Activated CD4-positive, CD25-positive, alpha-beta regulatory T cell (primary cell): ENCODE measurements around the gene AKNA.
A peak's percentile ranks its signal among the peaks of the same experiment; 100 is the strongest.
"Not testable (repeated sequence)": the region's sequence is repeated elsewhere in the genome, so short reads cannot be mapped to it uniquely, and the experiment has no call there.

Experiments
- DNase-seq, 4 experiments: peaks; one replicate each; lab custom pipeline; 2025; lab: John Stamatoyannopoulos, UW

Gene AKNA

DNA sequence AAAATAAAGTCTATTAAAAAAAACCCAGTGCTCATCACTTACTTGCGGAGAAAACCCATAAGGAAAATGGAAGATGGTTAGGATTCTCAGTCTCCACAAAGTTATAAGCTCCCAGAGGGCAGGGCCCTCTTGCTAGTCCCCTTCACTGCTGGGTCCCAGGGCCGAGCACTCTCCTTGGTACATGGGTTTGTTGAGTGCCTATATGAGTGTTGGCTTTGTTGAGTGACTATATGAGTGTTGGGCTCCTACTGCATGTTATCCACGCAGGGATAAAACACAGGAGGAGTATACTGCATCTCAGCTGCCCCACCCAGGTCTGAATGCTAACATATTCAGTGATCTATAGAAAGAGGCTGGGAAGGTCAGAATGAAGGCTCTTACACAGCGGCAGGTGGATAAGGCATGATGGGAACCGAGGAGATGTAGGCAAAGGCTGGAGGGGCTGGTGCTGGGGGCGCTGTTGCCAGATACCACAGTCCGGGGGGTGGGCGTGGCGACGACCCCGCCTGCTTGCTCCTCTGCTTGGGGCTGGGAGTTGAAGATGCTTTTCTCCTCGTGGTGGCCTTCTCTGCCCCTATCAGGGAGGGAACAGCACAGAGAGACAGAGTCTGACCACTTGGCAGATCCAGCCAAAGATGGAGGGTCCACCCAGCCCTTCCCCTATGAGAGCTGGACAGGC, 46.5 kb downstream of the AKNA start:
- DNase-seq, result no peak

- peak; percentile 31 to 40 (median 36) for DNase-seq
Measured at GRCh38 chr9:114339130-114339908, 48.5 kb downstream of the AKNA start.

DNA sequence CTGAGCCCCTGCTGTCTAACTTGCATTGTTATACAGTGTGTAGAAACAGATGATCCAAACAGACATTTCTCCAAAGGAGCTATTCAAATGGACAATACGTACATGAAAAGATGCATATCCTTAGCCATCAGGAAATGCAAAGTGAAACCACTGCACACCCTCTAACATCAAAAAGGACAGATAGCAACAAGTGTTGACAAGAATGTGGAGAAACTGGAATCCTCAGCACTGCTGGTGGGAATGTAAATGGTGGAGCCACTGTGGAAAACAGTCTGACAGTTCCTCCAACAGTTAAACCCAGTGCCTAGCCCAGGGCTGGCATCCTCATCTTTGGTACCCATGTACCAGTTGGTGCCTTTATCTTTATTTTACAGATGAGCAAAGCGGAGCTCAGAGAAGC, 49.6 kb downstream of the AKNA start:
- DNase-seq, result no peak

GRCh38 chr9:114336699-114337395, 50.9 kb downstream of the AKNA start:
- no peak for DNase-seq

- DNase-seq, result no peak
Measured at GRCh38 chr9:114336157-114336556, 51.6 kb downstream of the AKNA start.

- DNase-seq, result no peak
Measured at GRCh38 chr9:114335745-114336144, 52.0 kb downstream of the AKNA start.

GRCh38 chr9:114334490-114334889, 53.3 kb downstream of the AKNA start:
- DNase-seq, result no peak

DNA sequence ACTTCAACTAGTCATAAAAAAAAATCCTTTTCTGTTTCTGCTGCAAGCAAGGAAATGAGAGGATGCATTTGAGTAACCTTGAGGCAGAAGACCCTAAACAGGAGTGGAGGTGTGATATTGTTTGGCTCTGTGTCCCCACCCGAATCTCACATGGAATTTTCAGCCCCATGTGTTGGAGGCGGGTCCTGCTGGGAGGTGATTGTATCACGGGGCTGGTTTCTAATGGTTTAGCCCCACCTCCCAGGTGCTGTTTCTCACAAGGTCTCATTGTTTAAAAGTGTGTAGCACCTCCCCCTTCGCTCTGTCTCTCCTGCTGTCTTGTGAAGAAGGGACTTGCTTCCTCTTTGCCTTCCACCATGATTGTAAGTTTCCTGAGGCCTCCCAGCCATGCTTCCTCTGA, 54.1 kb downstream of the AKNA start:
- DNase-seq, result not testable (repeated sequence)

- not testable (repeated sequence) for DNase-seq
Measured at GRCh38 chr9:114332474-114333040, 55.2 kb downstream of the AKNA start.

DNA sequence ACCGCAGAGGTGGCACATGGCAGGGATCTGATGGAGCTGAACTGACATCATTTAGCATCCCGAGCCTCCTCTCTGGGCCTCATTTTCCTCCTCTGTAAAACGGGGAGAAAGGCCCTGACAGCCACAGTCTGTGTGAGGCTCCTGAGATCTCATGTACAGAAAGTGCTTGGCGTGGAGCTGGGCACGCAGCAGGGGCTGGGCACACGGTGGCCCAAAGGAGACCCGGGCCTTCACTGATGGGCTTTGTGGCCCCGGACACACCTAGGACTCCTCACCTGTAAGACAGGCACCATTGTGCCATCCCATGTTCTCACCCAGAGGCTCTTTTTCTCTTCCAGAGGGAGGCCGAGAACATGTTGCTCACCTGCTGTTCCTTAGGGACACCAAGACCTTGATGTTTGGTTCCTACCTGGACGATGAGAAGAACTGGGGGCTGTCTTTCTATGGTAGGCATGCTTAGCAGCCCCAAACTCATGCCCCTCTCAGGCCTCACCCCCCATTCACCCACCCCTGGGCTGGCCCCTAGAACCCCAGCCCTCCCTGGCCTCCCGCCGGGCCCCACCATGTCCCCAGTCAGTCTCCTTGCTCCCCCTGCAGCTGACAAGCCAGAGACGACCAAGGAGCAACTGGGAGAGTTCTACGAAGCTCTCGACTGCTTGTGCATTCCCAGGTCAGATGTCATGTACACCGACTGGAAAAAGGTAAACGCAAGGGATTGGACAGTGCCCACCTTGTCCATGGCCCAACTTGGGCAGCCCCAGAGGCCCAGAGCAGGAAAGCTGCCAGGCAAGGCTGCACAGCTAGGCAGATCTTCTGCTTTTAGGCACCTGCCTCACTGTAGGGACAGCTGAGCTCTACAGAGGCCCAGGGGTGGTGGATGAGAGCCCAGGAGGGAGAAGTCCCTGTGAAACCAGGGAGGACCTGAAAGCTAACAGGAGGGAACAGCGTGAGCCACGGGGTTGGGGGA, 56.3 kb downstream of the AKNA start:
- not testable (repeated sequence) for DNase-seq

DNA sequence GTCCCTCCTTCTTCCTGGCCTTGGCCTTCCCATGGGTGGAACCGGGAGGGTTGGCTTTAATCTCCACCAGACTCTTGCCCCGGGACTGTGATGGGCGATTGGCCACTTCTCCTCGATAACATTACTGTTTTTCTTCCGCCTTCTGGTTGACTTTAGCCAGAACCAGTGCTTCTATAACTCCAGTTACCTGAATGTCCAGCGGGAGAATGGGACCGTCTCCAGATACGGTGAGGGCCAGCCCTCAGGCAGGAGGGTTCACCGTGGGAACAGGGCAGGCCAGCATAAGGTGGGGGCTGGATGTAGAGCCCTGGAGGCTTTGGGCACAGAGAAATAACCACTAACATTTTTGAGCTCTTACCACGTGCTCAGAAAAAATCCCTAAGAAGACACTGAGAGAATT, 57.1 kb downstream of the AKNA start:
- DNase-seq, result no peak

DNA sequence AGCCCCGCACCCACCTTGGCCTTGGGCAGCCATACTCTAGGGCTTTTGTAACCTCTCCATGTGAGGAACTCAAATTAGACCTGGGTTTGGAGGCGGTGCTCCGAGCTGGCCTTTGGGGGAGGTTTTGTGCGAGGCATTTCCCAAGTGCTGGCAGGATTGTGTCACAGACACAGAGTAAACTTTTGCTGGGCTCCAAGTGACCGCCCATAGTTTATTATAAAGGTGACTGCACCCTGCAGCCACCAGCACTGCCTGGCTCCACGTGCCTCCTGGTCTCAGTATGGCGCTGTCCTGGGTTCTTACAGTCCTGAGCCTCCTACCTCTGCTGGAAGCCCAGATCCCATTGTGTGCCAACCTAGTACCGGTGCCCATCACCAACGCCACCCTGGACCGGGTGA, 58.2 kb downstream of the AKNA start, which contains the start of gene ORM2:
TSS of gene ORM2 (plus strand) at position 245 of the 398 bp plus-strand sequence. CDS start at position 281, 36 bp downstream.
- DNase-seq, result not testable (repeated sequence)

- DNase-seq, result not testable (repeated sequence)
Measured at GRCh38 chr9:114328937-114329624, 58.7 kb downstream of the AKNA start.

- DNase-seq, result not testable (repeated sequence)
Measured at GRCh38 chr9:114328357-114328820, 59.4 kb downstream of the AKNA start.

- DNase-seq, result no peak
Measured at GRCh38 chr9:114327749-114328148, 60.0 kb downstream of the AKNA start.

- not testable (repeated sequence) for DNase-seq
Measured at GRCh38 chr9:114325684-114326254, 62.0 kb downstream of the AKNA start.

DNA sequence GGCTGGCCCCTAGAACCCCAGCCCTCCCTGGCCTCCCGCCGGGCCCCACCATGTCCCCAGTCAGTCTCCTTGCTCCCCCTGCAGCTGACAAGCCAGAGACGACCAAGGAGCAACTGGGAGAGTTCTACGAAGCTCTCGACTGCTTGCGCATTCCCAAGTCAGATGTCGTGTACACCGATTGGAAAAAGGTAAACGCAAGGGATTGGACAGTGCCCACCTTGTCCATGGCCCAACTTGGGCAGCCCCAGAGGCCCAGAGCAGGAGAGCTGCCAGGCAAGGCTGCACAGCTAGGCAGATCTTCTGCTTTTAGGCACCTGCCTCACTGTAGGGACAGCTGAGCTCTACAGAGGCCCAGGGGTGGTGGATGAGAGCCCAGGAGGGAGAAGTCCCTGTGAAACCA, 62.8 kb downstream of the AKNA start:
- DNase-seq, result not testable (repeated sequence)

DNA sequence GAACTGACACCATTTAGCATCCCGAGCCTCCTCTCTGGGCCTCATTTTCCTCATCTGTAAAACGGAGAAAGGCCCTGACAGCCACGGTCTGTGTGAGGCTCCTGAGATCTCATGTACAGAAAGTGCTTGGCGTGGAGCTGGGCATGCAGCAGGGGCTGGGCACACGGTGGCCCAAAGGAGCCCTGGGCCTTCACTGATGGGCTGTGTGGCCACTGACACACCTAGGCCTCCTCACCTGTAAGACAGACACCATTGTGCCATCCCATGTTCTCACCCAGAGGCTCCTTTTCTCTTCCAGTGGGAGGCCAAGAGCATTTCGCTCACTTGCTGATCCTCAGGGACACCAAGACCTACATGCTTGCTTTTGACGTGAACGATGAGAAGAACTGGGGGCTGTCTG, 63.3 kb downstream of the AKNA start:
- no peak for DNase-seq

DNA sequence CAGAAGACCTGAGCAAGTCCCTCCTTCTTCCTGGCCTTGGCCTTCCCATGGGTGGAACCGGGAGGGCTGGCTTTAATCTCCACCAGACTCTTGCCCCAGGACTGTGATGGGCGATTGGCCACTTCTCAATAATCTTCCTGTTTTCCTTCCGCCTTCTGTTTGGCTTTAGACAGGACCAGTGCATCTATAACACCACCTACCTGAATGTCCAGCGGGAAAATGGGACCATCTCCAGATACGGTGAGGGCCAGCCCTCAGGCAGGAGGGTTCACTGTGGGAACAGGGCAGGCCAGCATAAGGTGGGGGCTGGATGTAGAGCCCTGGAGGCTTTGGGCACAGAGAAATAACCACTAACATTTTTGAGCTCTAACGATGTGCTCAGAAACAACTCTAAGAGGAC, 63.9 kb downstream of the AKNA start:
- DNase-seq, result not testable (repeated sequence)
